HCT116 (cell line): Measurements from ENCODE around the gene CYP4F11. TPM values are rescaled to one million over a fixed set of nuclear protein-coding genes. Genes with fewer than 3 reads are reported as not detected.
"Not testable (repeated sequence)": the region's sequence is repeated elsewhere in the genome, so short reads cannot be mapped to it uniquely, and the experiment has no call there.

Source experiments
- ATAC-seq: fragments of 200-7000 bp; cut with Tn5 transposase; 2 replicates; pipeline ENCODE4 v1.9.1; 2020; ENCODE audit warnings: mild to moderate bottlenecking, moderate library complexity
- BruUV-seq: library from RNA; stranded (reverse); fragments of 400-500 nt; replicated peaks from 2 replicates; lab custom pipeline; 2021; lab: Mats Ljungman, UMichigan
- CTCF ChIA-PET: fragments of 300-600 bp; sonication (Branson Sonifier 250); formaldehyde crosslinking; loops from one replicate; lab custom pipeline; 2021; ENCODE audit warnings: antibody characterized with exemption; lab: Charles Lee
- POLR2A ChIA-PET: fragments of 300-600, 350-600 bp; sonication (Branson Sonifier 250); formaldehyde crosslinking; loops from one replicate; lab custom pipeline; 2021; ENCODE audit warnings: antibody characterized with exemption; lab: Charles Lee
- RAD21 ChIA-PET, 2 experiments: fragments of 300-600 bp; sonication (Branson Sonifier 250); formaldehyde crosslinking; loops; one replicate each; lab custom pipeline; 2023; ENCODE audit warnings: low total read pairs in 2 of 2; ENCODE audit not compliant: uncharacterized antibody in 2 of 2, unreplicated experiment in 2 of 2, low non-redundant PET in 1 of 2; lab: Charles Lee
- DNase-seq: peaks from one replicate; pipeline ENCODE4 v3.0.0-alpha.2; 2010; ENCODE audit warnings: low read depth, low spot score
- H2AFZ ChIP-seq: fragments of 200-600 bp; shearing (Covaris generic), sonication (generic); 2 replicates; pipeline ENCODE4 v1.6.1; 2017; ENCODE audit warnings: low read depth, mixed run types, mixed read lengths, antibody characterized with exemption, low read length; ENCODE audit not compliant: poor library complexity, severe bottlenecking
- H3K27ac ChIP-seq: 2 replicates; pipeline ENCODE4 v1.5.1; 2012; ENCODE audit warnings: low read depth, low read length
- H3K27me3 ChIP-seq: fragments of 200-600 bp; sonication (generic); 2 replicates; pipeline ENCODE4 v1.6.1; 2016; ENCODE audit warnings: mixed run types, low read length, mixed read lengths; ENCODE audit not compliant: insufficient read depth
- H3K36me3 ChIP-seq, 2 experiments: fragments of 200-500 bp in 1 of 2; fragments of 200-600 bp in 1 of 2; sonication (Bioruptor generic) in 1 of 2; sonication (generic) in 1 of 2; 2 replicates each; pipeline versions ENCODE4 v1.5.1 to v1.6.1; 2014 to 2016; ENCODE audit warnings: low read length in 2 of 2, inconsistent platforms in 1 of 2, mixed read lengths in 1 of 2, mixed run types in 1 of 2; ENCODE audit not compliant: insufficient read depth in 2 of 2, control insufficient read depth in 1 of 2
- H3K4me1 ChIP-seq, 2 experiments: fragments of 200-600 bp in 1 of 2; sonication (generic) in 1 of 2; 2 replicates each; pipeline versions ENCODE4 v1.5.1 to v1.6.1; 2012 to 2017; ENCODE audit warnings: low read length in 2 of 2, inconsistent platforms in 1 of 2, mild to moderate bottlenecking in 1 of 2, mixed read lengths in 1 of 2, mixed run types in 1 of 2, moderate library complexity in 1 of 2; ENCODE audit not compliant: insufficient read depth in 2 of 2, control insufficient read depth in 1 of 2
- H3K4me2 ChIP-seq: fragments of 200-600 bp; sonication (generic); 2 replicates; pipeline ENCODE4 v1.6.1; 2017; ENCODE audit warnings: mixed run types, low read length, mixed read lengths
- H3K4me3 ChIP-seq, 2 experiments: fragments of 200-600 bp in 1 of 2; sonication (generic) in 1 of 2; replicated peaks in 1 of 2; 2 replicates each; pipeline ENCODE4 v1.5.1; 2011 to 2016; ENCODE audit warnings: low read length in 2 of 2, control low read depth in 1 of 2, low read depth in 1 of 2, mild to moderate bottlenecking in 1 of 2, mixed read lengths in 1 of 2, mixed run types in 1 of 2
- H3K79me2 ChIP-seq: fragments of 200-600 bp; sonication (generic); 2 replicates; pipeline ENCODE4 v1.6.1; 2017; ENCODE audit warnings: mild to moderate bottlenecking, mixed run types, low read length, moderate library complexity, mixed read lengths; ENCODE audit not compliant: insufficient read depth
- H3K9ac ChIP-seq: fragments of 200-600 bp; sonication (generic); 2 replicates; pipeline ENCODE4 v1.6.1; 2016; ENCODE audit warnings: low read length, mixed read lengths
- H3K9me2 ChIP-seq: fragments of 200-600 bp; sonication (generic), shearing (Covaris generic); 2 replicates; pipeline ENCODE4 v1.6.1; 2017; ENCODE audit warnings: mixed run types, mild to moderate bottlenecking, moderate library complexity; ENCODE audit not compliant: insufficient read depth
- H3K9me3 ChIP-seq, 2 experiments: fragments of 200-500 bp in 1 of 2; fragments of 200-600 bp in 1 of 2; sonication (Bioruptor generic) in 1 of 2; sonication (generic) in 1 of 2; 2 replicates each; pipeline ENCODE4 v1.6.1; 2014 to 2017; ENCODE audit warnings: low read length in 2 of 2, mixed read lengths in 2 of 2, inconsistent platforms in 1 of 2, low read depth in 1 of 2, mild to moderate bottlenecking in 1 of 2, mixed run types in 1 of 2, moderate library complexity in 1 of 2; ENCODE audit not compliant: control insufficient read depth in 1 of 2, insufficient read depth in 1 of 2
- H4K20me1 ChIP-seq: fragments of 200-600 bp; sonication (generic), shearing (Covaris generic); 2 replicates; pipeline ENCODE4 v1.6.1; 2017; ENCODE audit warnings: mixed run types, mild to moderate bottlenecking, moderate library complexity; ENCODE audit not compliant: insufficient read depth
- CBX3 ChIP-seq: IDR thresholded peaks from 2 replicates; pipeline ENCODE4 v1.6.1; 2012; ENCODE audit warnings: low read depth
- POLR2A ChIP-seq: IDR thresholded peaks from 2 replicates; pipeline ENCODE4 v1.7.0; 2011; ENCODE audit warnings: borderline replicate concordance; ENCODE audit not compliant: insufficient read depth, insufficient read length; ENCODE audit errors: extremely low read depth
- POLR2AphosphoS5 ChIP-seq: IDR thresholded peaks from 2 replicates; pipeline ENCODE4 v1.6.1; 2011; ENCODE audit warnings: mild to moderate bottlenecking, low read depth, low read length, moderate library complexity
- REST ChIP-seq: IDR thresholded peaks from 2 replicates; pipeline ENCODE4 v1.6.1; 2012; ENCODE audit warnings: low read depth
- SP1 ChIP-seq: IDR thresholded peaks from 2 replicates; pipeline ENCODE4 v1.6.1; 2012; ENCODE audit warnings: low read depth
- TCF7L2 ChIP-seq: IDR thresholded peaks from 2 replicates; pipeline ENCODE4 v1.7.0; 2011; ENCODE audit warnings: borderline replicate concordance, inconsistent platforms; ENCODE audit not compliant: insufficient read depth, insufficient read length; ENCODE audit errors: extremely low read depth
- YY1 ChIP-seq: IDR thresholded peaks from 2 replicates; pipeline ENCODE4 v1.6.1; 2011; ENCODE audit warnings: low read length, low read depth, moderate library complexity, mild to moderate bottlenecking; ENCODE audit not compliant: insufficient replicate concordance; ENCODE audit errors: extremely low read depth
- ZFX ChIP-seq: fragments of 450-650 bp; IDR thresholded peaks from 2 replicates; pipeline ENCODE4 v1.6.1; 2017
- ZNF274 ChIP-seq: fragments of 200-500 bp; sonication (Bioruptor generic); IDR thresholded peaks from 2 replicates; pipeline ENCODE4 v1.6.1; 2014; ENCODE audit warnings: mild to moderate bottlenecking, low read depth, low read length, inconsistent platforms
- intact Hi-C: fragments of 100-400 bp; cut with micrococcal nuclease; formaldehyde crosslinking; loops from 2 replicates; pipeline ENCODE4 v1.10.0; 2022
- total RNA-seq: library from RNA; stranded (reverse); gene quantifications from one replicate; pipeline ENCODE4 v1.2.1, GENCODE V29; 2021; ENCODE audit not compliant: unreplicated experiment
- TF ChIP-seq, protein P1 (sequence below): IDR thresholded peaks from 2 replicates; pipeline ENCODE4 v1.6.1; 2012

The CYP4F11 gene
- total RNA-seq, 1 experiment from 2014 or later = 17.9 TPM

GRCh38 chr19:15892012-15892411, 42.3 kb downstream of the CYP4F11 start (continued):
- TF ChIP-seq, protein P1, sequence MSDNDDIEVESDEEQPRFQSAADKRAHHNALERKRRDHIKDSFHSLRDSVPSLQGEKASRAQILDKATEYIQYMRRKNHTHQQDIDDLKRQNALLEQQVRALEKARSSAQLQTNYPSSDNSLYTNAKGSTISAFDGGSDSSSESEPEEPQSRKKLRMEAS = no peak
- TF ChIP-seq, all 23 proteins: peak for 0

GRCh38 chr19:15891434-15891833, 42.9 kb downstream of the CYP4F11 start:
- no peaks in the 10 kb centered on the region for H3K4me1 ChIP-seq
- H3K27me3 ChIP-seq = no peaks in the 10 kb centered on the region
- no TSS peak for BruUV-seq
- H3K4me2 ChIP-seq = no peak overlapping the region
- ChIA-PET RAD21 (no interaction called here), CTCF (no interaction called here), POLR2A (no interaction called here)
- intact Hi-C loops = no loop called here
- H2AFZ ChIP-seq = no peak overlapping the region
- H3K36me3 ChIP-seq = no peaks in the 10 kb centered on the region
- no peak overlapping the region for H3K4me3 ChIP-seq
- H3K79me2 ChIP-seq = no peaks in the 10 kb centered on the region
- H3K27ac ChIP-seq = no peak overlapping the region
- no peaks in the 10 kb centered on the region for H3K9me3 ChIP-seq
- no peak for TF ChIP-seq REST
- no peak for TF ChIP-seq SP1
- TF ChIP-seq TCF7L2 = no peak
- TF ChIP-seq, protein P1 = no peak
- TF ChIP-seq ZFX = no peak
- no peak for TF ChIP-seq ZNF274
- no peak for TF ChIP-seq CBX3
- TF ChIP-seq POLR2A = no peak
- no peak for TF ChIP-seq YY1
- TF ChIP-seq POLR2AphosphoS5 = no peak
- DNase-seq (no peak), ATAC-seq (no peak)
- H4K20me1 ChIP-seq = no peaks in the 10 kb centered on the region
- no peak overlapping the region for H3K9ac ChIP-seq
- no peaks in the 10 kb centered on the region for H3K9me2 ChIP-seq

DNA sequence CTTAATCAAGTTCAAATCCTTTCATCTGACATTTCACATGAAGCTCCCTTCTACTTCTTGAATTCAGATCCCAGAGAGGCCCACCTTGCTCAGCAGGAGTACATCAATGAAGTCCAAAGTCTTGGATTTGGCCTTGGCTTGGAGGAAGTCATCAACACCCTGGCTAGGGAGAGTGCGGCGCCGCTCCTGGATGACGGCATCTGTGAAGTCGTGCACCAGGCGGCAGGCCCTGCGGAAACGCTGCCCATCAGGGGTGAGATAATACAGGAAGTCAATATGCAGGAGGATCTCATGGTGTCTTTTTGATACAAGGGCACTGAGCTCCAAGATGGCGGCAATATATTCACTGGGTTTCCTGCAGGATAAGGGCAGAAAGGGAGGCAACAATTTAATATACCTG, 45.0 kb downstream of the CYP4F11 start:
- CTCF ChIA-PET, H3K79me2 ChIP-seq, H3K9ac ChIP-seq, RAD21 ChIA-PET, ATAC-seq, H3K27ac ChIP-seq, H3K4me3 ChIP-seq, POLR2A ChIA-PET, H4K20me1 ChIP-seq, H3K4me2 ChIP-seq, H2AFZ ChIP-seq, H3K27me3 ChIP-seq, H3K9me2 ChIP-seq, H3K36me3 ChIP-seq, intact Hi-C loops, H3K9me3 ChIP-seq, BruUV-seq, H3K4me1 ChIP-seq, DNase-seq: not testable (repeated sequence)
